Smooth muscle cell (in vitro differentiated cells): ENCODE measurements around the gene PALM. TPM values are rescaled to one million over a fixed set of nuclear protein-coding genes. Genes with fewer than 3 reads are reported as not detected.

Experiments used
- DNase-seq: peaks from one replicate; lab custom pipeline; 2025; ENCODE audit not compliant: unreplicated experiment; lab: John Stamatoyannopoulos, UW
- H2AFZ ChIP-seq: fragments of 200-600 bp; sonication (generic); 2 replicates; pipeline ENCODE4 v1.6.0; 2016; ENCODE audit warnings: antibody characterized with exemption, low read depth, mild to moderate bottlenecking
- H3F3A ChIP-seq: fragments of 200-600 bp; sonication (generic); 2 replicates; pipeline ENCODE4 v1.6.0; 2017; ENCODE audit warnings: antibody characterized with exemption, low read depth
- H3K27ac ChIP-seq: fragments of 200-600 bp; sonication (generic); 2 replicates; pipeline ENCODE4 v1.5.1; 2016; ENCODE audit warnings: low read depth, mild to moderate bottlenecking
- H3K27me3 ChIP-seq: fragments of 200-600 bp; sonication (generic); 2 replicates; pipeline ENCODE4 v1.6.1; 2016; ENCODE audit warnings: low read depth, mild to moderate bottlenecking
- H3K36me3 ChIP-seq: fragments of 200-600 bp; sonication (generic); 2 replicates; pipeline ENCODE4 v1.5.1; 2016; ENCODE audit warnings: low read depth
- H3K4me1 ChIP-seq: fragments of 200-600 bp; sonication (generic); 2 replicates; pipeline ENCODE4 v1.5.1; 2016; ENCODE audit warnings: low read depth
- H3K4me2 ChIP-seq: fragments of 200-600 bp; sonication (generic); 2 replicates; pipeline ENCODE4 v1.6.0; 2016; ENCODE audit warnings: mild to moderate bottlenecking
- H3K4me3 ChIP-seq: fragments of 200-600 bp; sonication (generic); 2 replicates; pipeline ENCODE4 v1.5.1; 2016; ENCODE audit warnings: mild to moderate bottlenecking
- H3K79me2 ChIP-seq: fragments of 200-600 bp; sonication (generic); 2 replicates; pipeline ENCODE4 v1.6.0; 2016; ENCODE audit warnings: low read depth, mild to moderate bottlenecking
- H3K9ac ChIP-seq: fragments of 200-600 bp; sonication (generic); 2 replicates; pipeline ENCODE4 v1.6.0; 2016; ENCODE audit warnings: low read depth
- H3K9me3 ChIP-seq: fragments of 200-600 bp; sonication (generic); replicated peaks from 2 replicates; pipeline ENCODE4 v1.5.1; 2016; ENCODE audit warnings: low read depth
- H4K20me1 ChIP-seq: fragments of 200-600 bp; sonication (generic); 2 replicates; pipeline ENCODE4 v1.6.0; 2016; ENCODE audit warnings: low read depth
- WGBS: methylation state at CpG from one replicate; pipeline ENCODE4 v1.1.7; 2016; ENCODE audit warnings: low lambda C conversion rate; 5-methylcytosine and 5-hydroxymethylcytosine counted together
- polyA plus RNA-seq: library from polyadenylated mRNA; unstranded; fragments of >200 nt; fragmentation: Nextera tagmentation; extraction: Ambion mirVana; gene quantifications from 2 replicates; pipeline ENCODE4 v1.2.1, GENCODE V29; 2016
- total RNA-seq: library from RNA; depleted of rRNA; stranded (reverse); fragments of >200 nt; gene quantifications from 2 replicates; pipeline ENCODE4 v1.2.3, GENCODE V29; 2014
- TF ChIP-seq, protein P1 (sequence below): fragments of 200-600 bp; sonication (generic); IDR thresholded peaks from 2 replicates; pipeline ENCODE4 v1.5.1; 2017; ENCODE audit warnings: borderline replicate concordance, mild to moderate bottlenecking, antibody characterized with exemption; ENCODE audit not compliant: insufficient read depth, poor library complexity, severe bottlenecking

The PALM gene
- total and polyA plus RNA-seq, 2 experiments from 2014 or later, result 11.1 to 16.6 TPM

DNA sequence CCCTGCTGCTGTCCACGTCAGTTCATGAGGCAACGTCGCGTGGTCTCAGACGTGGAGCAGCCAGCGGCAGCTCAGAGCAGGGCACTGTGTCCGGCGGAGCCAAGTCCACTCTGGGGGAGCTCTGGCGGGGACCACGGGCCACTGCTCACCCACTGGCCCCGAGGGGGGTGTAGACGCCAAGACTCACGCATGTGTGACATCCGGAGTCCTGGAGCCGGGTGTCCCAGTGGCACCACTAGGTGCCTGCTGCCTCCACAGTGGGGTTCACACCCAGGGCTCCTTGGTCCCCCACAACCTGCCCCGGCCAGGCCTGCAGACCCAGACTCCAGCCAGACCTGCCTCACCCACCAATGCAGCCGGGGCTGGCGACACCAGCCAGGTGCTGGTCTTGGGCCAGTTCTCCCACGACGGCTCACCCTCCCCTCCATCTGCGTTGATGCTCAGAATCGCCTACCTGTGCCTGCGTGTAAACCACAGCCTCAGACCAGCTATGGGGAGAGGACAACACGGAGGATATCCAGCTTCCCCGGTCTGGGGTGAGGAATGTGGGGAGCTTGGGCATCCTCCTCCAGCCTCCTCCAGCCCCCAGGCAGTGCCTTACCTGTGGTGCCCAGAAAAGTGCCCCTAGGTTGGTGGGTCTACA lies 25.9 kb upstream of the PALM start:
- no peak overlapping the region for H2AFZ ChIP-seq
- H3K9ac ChIP-seq, result no peak overlapping the region
- peaks cover 26% of the 10 kb centered on the region for H4K20me1 ChIP-seq
- peaks cover 10% of the 10 kb centered on the region for H3K4me1 ChIP-seq
- H3K4me3 ChIP-seq, result no peak overlapping the region
- TF ChIP-seq, protein P1, sequence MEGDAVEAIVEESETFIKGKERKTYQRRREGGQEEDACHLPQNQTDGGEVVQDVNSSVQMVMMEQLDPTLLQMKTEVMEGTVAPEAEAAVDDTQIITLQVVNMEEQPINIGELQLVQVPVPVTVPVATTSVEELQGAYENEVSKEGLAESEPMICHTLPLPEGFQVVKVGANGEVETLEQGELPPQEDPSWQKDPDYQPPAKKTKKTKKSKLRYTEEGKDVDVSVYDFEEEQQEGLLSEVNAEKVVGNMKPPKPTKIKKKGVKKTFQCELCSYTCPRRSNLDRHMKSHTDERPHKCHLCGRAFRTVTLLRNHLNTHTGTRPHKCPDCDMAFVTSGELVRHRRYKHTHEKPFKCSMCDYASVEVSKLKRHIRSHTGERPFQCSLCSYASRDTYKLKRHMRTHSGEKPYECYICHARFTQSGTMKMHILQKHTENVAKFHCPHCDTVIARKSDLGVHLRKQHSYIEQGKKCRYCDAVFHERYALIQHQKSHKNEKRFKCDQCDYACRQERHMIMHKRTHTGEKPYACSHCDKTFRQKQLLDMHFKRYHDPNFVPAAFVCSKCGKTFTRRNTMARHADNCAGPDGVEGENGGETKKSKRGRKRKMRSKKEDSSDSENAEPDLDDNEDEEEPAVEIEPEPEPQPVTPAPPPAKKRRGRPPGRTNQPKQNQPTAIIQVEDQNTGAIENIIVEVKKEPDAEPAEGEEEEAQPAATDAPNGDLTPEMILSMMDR, result no peak
- no peaks in the 10 kb centered on the region for H3K9me3 ChIP-seq
- H3K79me2 ChIP-seq, result peaks cover 12% of the 10 kb centered on the region
- no peaks in the 10 kb centered on the region for H3K36me3 ChIP-seq
- 96% methylated on average over 23 of the region's 25 CpGs for WGBS
- H3F3A ChIP-seq, result peaks cover 14% of the 10 kb centered on the region
- H3K4me2 ChIP-seq, result no peak overlapping the region
- H3K27me3 ChIP-seq, result no peaks in the 10 kb centered on the region
- DNase-seq, result no peak
- no peak overlapping the region for H3K27ac ChIP-seq

DNA sequence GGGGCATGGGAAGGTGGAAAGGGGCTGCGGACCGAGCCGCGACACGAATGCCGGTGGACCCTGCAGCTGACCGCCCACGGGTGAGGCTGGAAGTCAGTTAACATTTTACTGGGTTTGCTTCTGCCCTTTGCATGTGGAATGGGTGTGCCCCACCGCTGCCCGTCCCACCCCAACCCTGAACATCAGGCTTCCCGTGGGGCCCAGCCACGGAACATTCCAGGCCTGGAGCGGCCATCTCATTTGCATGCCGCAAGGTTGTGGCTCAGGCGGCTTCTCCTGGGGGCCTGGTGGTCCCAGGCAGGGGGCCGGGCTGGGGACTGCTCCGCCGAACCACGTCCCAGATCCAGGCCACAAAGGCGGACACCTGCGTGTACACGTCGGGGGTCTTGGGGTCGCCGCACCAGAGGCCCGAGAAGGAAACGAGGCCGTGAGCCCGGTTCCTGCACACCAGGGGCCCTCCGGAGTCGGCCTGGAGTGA lies 23.2 kb upstream of the PALM start:
- Histone ChIP-seq H3K9me3 (no peaks in the 10 kb centered on the region), H3K36me3 (no peaks in the 10 kb centered on the region), H2AFZ (no peak overlapping the region), H3F3A (peaks cover 9% of the 10 kb centered on the region), H3K27ac (no peak overlapping the region), H3K4me1 (no peaks in the 10 kb centered on the region), H3K9ac (no peak overlapping the region), H3K27me3 (no peaks in the 10 kb centered on the region), H4K20me1 (peaks cover 10% of the 10 kb centered on the region), H3K4me2 (no peak overlapping the region), H3K79me2 (no peaks in the 10 kb centered on the region), H3K4me3 (no peak overlapping the region)
- 91% methylated on average over 17 of the region's 31 CpGs for WGBS
- DNase-seq, result no peak
- TF ChIP-seq, protein P1, result no peak

DNA sequence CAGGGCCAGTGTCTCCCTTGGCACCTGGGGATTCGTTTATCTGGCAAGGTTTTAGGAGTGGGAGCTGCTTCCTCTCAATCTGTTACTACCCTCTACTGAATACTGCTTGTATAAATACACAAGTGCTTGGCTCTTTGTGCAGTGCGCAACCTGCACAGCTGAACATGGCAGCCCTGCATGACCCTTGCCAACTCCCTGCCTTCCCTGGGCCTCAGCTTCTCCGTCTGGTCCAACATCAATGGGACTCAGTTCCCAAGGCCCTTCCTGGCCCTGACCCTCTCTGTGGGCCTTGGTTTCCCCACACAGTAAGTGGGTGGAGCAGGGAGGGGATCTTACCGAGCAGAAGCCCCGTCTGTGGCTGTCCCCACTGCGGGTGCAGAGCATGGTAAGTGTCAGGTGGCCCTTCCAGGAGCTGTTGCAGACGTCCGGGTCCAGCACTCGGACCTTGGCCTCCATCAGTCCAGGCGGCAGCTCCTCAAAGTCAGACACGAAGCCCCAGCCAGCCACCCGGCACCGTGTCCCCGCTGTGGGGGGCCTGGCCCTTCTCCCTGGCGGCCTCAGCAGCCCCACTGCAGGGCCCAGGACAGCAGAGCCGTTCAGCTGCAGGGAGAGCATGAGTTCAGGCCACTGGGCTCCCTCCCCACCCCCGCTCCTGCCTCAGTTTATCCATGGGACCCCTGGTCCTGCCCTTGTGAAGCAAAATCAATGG lies 22.0 kb upstream of the PALM start:
- Histone ChIP-seq H4K20me1 (peaks cover 3% of the 10 kb centered on the region), H3K79me2 (no peaks in the 10 kb centered on the region), H2AFZ (no peak overlapping the region), H3F3A (peaks cover 2% of the 10 kb centered on the region), H3K4me2 (no peak overlapping the region), H3K27me3 (no peaks in the 10 kb centered on the region), H3K4me3 (no peak overlapping the region), H3K9me3 (no peaks in the 10 kb centered on the region), H3K36me3 (no peaks in the 10 kb centered on the region), H3K4me1 (no peaks in the 10 kb centered on the region), H3K27ac (no peak overlapping the region), H3K9ac (no peak overlapping the region)
- TF ChIP-seq, protein P1, result no peak
- DNase-seq, result no peak
- WGBS, result 84% methylated on average over 17 of the region's 17 CpGs
